Uterus (tissue), 2 donors: ENCODE data around the gene UCHL3.

ENCODE experiments used
- CTCF ChIP-seq, 4 experiments: fragments of 200-600 bp in 2 of 4; fragments of 450-650 bp in 2 of 4; sonication (generic) in 2 of 4; IDR thresholded peaks; one replicate each; pipeline ENCODE4 v1.5.1; 2016 to 2019; ENCODE audit warnings: antibody characterized with exemption in 4 of 4, mild to moderate bottlenecking in 2 of 4, moderate library complexity in 1 of 4
- POLR2A ChIP-seq, 2 donors: fragments of 450-650 bp; IDR thresholded peaks; one replicate each; pipeline ENCODE4 v1.6.1; 2016; ENCODE audit warnings: antibody characterized with exemption in 2 of 2, mild to moderate bottlenecking in 1 of 2, moderate library complexity in 1 of 2

GRCh38 chr13:75533861-75534260 is 15.7 kb upstream of the UCHL3 start:
- TF ChIP-seq CTCF (IDR thresholded peaks at IDR 0.05): no peak
- no peak for TF ChIP-seq POLR2A (IDR thresholded peaks at IDR 0.05)
